IMR-90 (cell line): ENCODE data around the gene CDH13.

Experiments used
- BHLHE40 ChIP-seq: fragments of 150-350 bp; IDR thresholded peaks from 2 replicates; pipeline ENCODE4 v1.6.1; 2016; ENCODE audit warnings: mild to moderate bottlenecking, low read depth, low read length
- CEBPB ChIP-seq: IDR thresholded peaks from 2 replicates; pipeline ENCODE4 v1.6.1; 2012; ENCODE audit warnings: low read depth, low read length, improper control_type of control experiment
- FOS ChIP-seq: fragments of 150-350 bp; IDR thresholded peaks from 2 replicates; pipeline ENCODE4 v1.6.1; 2016; ENCODE audit warnings: low read depth, low read length
- MAFK ChIP-seq: IDR thresholded peaks from 2 replicates; pipeline ENCODE4 v1.6.1; 2012; ENCODE audit warnings: low read depth, low read length, improper control_type of control experiment
- MXI1 ChIP-seq: IDR thresholded peaks from 2 replicates; pipeline ENCODE4 v1.6.1; 2012; ENCODE audit warnings: low read depth, mild to moderate bottlenecking, low read length, moderate library complexity, borderline replicate concordance
- NFE2L2 ChIP-seq: fragments of 150-350 bp; IDR thresholded peaks from 2 replicates; pipeline ENCODE4 v1.6.1; 2016; ENCODE audit warnings: low read depth, mild to moderate bottlenecking, low read length
- POLR2A ChIP-seq: IDR thresholded peaks from 2 replicates; pipeline ENCODE4 v1.6.1; 2012; ENCODE audit warnings: mild to moderate bottlenecking, low read depth, low read length
- RAD21 ChIP-seq: IDR thresholded peaks from 2 replicates; pipeline ENCODE4 v1.6.1; 2012; ENCODE audit warnings: low read length, improper control_type of control experiment
- RCOR1 ChIP-seq: IDR thresholded peaks from 2 replicates; pipeline ENCODE4 v1.6.1; 2012; ENCODE audit warnings: mild to moderate bottlenecking, low read length, improper control_type of control experiment; ENCODE audit not compliant: insufficient replicate concordance
- SMC3 ChIP-seq: fragments of 150-350 bp; IDR thresholded peaks from 2 replicates; pipeline ENCODE4 v1.6.1; 2016; ENCODE audit warnings: low read depth, mild to moderate bottlenecking, antibody characterized with exemption, low read length, moderate library complexity
- USF2 ChIP-seq: fragments of 150-350 bp; IDR thresholded peaks from 2 replicates; pipeline ENCODE4 v1.6.1; 2017; ENCODE audit warnings: mild to moderate bottlenecking, antibody characterized with exemption, low read length, low read depth
- TF ChIP-seq, protein P1 (sequence below): conservative IDR thresholded peaks from 2 replicates; pipeline ENCODE4 v1.5.1; 2012; ENCODE audit warnings: mild to moderate bottlenecking, low read depth, low read length, improper control_type of control experiment
- TF ChIP-seq, protein P2 (sequence below): fragments of 150-350 bp; IDR thresholded peaks from 2 replicates; pipeline ENCODE4 v1.6.1; 2016; ENCODE audit warnings: low read depth, mild to moderate bottlenecking, low read length, moderate library complexity, borderline replicate concordance

DNA sequence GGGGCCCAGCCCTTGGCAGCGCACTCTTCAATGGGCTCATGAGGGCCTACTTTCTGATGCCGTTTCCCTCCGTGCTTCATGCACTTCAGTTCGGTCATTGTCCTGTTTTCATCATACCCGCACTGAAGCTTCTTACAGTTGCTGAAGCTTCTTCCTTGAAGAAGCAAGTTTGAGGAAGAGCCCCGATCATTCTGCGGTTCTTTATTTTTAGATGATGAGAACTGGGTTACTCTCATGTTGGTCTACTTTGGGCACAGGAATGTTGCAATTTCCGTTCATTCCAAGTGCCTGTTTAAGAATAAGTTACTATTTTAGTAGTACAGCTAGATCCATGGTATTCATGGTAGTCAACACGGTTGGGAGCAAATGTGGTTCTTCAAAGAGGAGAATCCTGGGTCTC lies 593.3 kb downstream of the CDH13 start:
- no peak for TF ChIP-seq RCOR1
- TF ChIP-seq, protein P1, sequence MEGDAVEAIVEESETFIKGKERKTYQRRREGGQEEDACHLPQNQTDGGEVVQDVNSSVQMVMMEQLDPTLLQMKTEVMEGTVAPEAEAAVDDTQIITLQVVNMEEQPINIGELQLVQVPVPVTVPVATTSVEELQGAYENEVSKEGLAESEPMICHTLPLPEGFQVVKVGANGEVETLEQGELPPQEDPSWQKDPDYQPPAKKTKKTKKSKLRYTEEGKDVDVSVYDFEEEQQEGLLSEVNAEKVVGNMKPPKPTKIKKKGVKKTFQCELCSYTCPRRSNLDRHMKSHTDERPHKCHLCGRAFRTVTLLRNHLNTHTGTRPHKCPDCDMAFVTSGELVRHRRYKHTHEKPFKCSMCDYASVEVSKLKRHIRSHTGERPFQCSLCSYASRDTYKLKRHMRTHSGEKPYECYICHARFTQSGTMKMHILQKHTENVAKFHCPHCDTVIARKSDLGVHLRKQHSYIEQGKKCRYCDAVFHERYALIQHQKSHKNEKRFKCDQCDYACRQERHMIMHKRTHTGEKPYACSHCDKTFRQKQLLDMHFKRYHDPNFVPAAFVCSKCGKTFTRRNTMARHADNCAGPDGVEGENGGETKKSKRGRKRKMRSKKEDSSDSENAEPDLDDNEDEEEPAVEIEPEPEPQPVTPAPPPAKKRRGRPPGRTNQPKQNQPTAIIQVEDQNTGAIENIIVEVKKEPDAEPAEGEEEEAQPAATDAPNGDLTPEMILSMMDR: no peak
- TF ChIP-seq POLR2A: no peak
- no peak for TF ChIP-seq BHLHE40
- no peak for TF ChIP-seq CEBPB
- TF ChIP-seq, protein P2, sequence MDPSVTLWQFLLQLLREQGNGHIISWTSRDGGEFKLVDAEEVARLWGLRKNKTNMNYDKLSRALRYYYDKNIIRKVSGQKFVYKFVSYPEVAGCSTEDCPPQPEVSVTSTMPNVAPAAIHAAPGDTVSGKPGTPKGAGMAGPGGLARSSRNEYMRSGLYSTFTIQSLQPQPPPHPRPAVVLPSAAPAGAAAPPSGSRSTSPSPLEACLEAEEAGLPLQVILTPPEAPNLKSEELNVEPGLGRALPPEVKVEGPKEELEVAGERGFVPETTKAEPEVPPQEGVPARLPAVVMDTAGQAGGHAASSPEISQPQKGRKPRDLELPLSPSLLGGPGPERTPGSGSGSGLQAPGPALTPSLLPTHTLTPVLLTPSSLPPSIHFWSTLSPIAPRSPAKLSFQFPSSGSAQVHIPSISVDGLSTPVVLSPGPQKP: no peak
- no peak for TF ChIP-seq RAD21
- no peak for TF ChIP-seq FOS
- TF ChIP-seq USF2: no peak
- no peak for TF ChIP-seq SMC3
- TF ChIP-seq MAFK: no peak
- TF ChIP-seq MXI1: no peak
- no peak for TF ChIP-seq NFE2L2
